NCI-H748 treated with DMSO at 0.1 percent for 48 hours (cell line): ENCODE results near the gene WDR82.
A peak's percentile ranks its signal among the peaks of the same experiment; 100 is the strongest.

Source experiments
- DNase-seq: peaks from one replicate; lab custom pipeline; 2025; lab: John Stamatoyannopoulos, UW

WDR82 gene

GRCh38 chr3:52308308-52308707, 29.9 kb upstream of the WDR82 start:
- no peak for DNase-seq

- DNase-seq = no peak
These were observed 28.5 kb upstream of the WDR82 start for GRCh38 chr3:52306978-52307377.

- no peak for DNase-seq
These were observed 27.5 kb upstream of the WDR82 start for GRCh38 chr3:52305926-52306325.

GRCh38 chr3:52303811-52304210, 25.4 kb upstream of the WDR82 start:
- no peak for DNase-seq

GRCh38 chr3:52302426-52303145, 24.1 kb upstream of the WDR82 start:
- peak; percentile 21 for DNase-seq

- DNase-seq = no peak
These were observed 21.6 kb upstream of the WDR82 start for GRCh38 chr3:52299879-52300611.

- DNase-seq = no peak
These were observed 20.9 kb upstream of the WDR82 start for GRCh38 chr3:52299247-52299878.

- no peak for DNase-seq
These were observed 20.0 kb upstream of the WDR82 start for GRCh38 chr3:52298149-52299098.

- no peak for DNase-seq
These were observed 19.0 kb upstream of the WDR82 start for GRCh38 chr3:52297242-52298148.

GRCh38 chr3:52295671-52296208, 17.3 kb upstream of the WDR82 start:
- DNase-seq = no peak

- no peak for DNase-seq
These were observed 16.1 kb upstream of the WDR82 start for GRCh38 chr3:52294320-52295150.

- no peak for DNase-seq
These were observed 15.3 kb upstream of the WDR82 start for GRCh38 chr3:52293491-52294319.

GRCh38 chr3:52292247-52293065, 14.0 kb upstream of the WDR82 start:
- no peak for DNase-seq

- peak; percentile 32 for DNase-seq
These were observed 13.2 kb upstream of the WDR82 start for GRCh38 chr3:52291508-52292181.

GRCh38 chr3:52290596-52291507, 12.4 kb upstream of the WDR82 start:
- DNase-seq = no peak
